Stimulated activated CD4-positive, alpha-beta T cell treated with anti-CD3 and anti-CD28 coated beads, Interleukin-4, amount 100 ng/mL, for 4 hours (primary cell): ENCODE results near the gene EIF2B5.
"Not testable (repeated sequence)": the region's sequence is repeated elsewhere in the genome, so short reads cannot be mapped to it uniquely, and the experiment has no call there.

ENCODE experiments used
- DNase-seq, 2 experiments: peaks; one replicate each; pipeline ENCODE4 v3.0.0-alpha.2; 2020

The EIF2B5 gene

DNA sequence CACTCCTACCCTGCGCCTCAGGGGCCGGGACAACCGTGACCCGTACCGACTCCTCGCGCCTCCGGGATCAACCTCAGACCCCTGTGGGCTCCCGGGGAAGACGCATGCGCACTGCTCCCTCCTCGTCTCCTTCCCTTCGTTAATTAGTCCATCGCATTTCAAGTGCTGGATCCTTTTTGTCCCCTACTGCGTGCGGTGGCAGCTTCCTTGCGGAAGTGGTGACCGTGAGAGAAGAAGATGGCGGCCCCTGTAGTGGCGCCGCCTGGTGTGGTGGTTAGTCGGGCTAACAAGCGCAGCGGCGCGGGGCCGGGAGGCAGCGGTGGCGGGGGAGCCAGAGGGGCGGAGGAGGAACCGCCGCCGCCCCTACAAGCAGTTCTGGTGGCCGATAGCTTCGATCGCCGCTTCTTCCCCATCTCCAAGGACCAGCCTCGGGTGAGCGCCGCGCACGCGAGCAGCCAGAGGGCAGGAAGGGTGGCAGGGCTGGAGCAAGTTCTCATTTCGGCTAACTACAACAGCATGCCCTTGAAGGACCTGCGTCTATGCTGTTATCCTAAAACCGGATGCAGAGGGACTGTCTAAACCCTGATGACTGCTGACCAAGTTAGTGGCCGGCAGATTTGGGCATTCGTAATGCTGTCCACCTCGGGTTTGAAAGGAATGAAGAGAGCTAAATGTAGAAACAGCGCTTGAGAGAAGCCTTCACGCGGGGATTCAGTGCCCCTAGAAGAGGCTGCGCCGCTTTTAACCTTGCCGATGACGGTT, at the start of gene EIF2B5:
TSS of gene EIF2B5 (plus strand) at position 210 of the 762 bp plus-strand sequence. CDS start at position 238, 28 bp downstream.
- peak; percentile 83 to 86 for DNase-seq

DNA sequence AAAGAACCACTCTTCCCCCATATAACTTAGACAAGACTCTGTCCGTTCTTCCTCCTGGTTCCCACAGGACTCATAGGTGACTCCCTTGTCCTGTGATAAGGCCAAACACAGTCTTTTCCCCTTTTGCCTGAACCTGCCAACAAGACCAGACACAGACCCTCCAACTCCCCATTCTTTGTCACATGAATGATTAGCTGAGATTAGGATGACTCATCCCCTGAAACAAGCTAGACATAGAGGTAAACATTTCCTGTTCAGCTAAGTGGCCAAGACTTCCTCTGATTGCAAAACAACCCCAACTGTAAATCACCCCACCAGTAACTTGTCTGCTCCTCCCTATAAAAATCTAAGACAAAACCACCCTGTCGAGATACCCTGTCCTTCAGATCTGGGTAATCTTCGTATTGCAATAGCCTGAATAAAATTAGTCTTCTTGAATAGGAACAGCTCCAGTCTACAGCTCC, 49.7 kb upstream of the EIF2B5 start:
- DNase-seq: no peak

DNA sequence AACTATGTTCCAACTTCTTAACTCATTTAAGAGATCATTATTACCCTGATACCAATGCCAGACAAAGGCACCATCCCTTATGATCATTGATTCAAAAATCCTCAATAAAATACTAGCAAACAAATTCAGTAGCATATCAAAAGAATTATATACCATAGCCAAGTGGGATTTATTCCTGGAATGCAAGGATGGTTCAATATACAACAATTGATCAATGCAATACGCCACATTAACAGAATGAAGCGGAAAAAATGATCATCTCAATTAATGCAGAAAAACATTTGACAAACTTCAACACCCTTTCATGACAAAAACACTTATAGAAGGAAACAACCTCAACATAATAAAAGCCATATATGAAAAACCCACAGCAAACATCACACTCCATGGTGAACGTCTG, 43.0 kb upstream of the EIF2B5 start:
- DNase-seq: no peak

DNA sequence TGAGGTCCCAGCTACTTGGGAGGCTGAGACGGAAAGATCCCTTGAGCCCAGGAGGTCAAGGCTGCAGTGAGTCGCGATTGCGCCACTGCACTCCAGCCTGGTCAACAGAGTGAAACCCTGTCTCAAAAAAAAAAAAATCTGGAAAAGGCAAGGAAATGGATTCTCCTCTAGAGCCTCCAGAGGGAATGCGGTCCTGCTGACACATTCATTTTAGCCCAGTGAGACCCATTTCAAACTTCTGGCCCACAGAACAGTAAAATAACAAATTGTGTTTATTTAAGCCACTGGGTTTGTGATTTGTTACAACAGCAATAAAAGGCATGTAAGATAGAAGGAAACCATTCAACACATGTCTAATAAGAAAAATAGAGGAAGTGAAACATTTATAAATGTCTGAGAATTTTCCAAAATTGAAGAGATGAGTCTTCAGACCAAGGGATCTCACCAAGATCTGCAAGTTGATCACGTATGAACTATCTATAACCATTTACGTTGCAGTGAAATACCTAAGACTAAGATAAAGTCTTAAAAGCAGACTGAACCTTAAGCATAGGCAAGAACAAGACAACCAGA, 38.3 kb upstream of the EIF2B5 start, which contains the start of gene HTR3E:
TSS of gene HTR3E (plus strand) at position 254 of the 573 bp plus-strand sequence. CDS start 466 bp downstream, outside the sequence.
- DNase-seq: no peak

DNA sequence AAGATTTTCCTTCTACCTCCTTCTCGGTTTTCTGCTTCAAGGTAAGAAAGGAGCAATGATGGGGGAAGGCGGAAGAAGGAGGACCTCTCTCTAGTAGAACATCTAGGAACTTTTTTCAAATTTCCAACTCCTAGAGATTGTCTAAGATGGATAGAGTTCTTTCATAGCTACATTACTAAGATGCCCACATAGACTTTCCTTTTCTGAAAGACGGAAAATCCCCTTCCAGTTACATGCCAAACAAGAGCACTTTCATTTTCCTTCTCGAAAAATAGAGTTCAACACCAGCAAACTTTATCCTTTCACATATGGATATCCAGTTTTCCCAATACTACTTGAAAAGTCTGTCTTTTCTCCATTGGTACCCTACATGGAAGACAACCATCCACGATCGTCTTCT, 37.6 kb upstream of the EIF2B5 start:
- no peak for DNase-seq

DNA sequence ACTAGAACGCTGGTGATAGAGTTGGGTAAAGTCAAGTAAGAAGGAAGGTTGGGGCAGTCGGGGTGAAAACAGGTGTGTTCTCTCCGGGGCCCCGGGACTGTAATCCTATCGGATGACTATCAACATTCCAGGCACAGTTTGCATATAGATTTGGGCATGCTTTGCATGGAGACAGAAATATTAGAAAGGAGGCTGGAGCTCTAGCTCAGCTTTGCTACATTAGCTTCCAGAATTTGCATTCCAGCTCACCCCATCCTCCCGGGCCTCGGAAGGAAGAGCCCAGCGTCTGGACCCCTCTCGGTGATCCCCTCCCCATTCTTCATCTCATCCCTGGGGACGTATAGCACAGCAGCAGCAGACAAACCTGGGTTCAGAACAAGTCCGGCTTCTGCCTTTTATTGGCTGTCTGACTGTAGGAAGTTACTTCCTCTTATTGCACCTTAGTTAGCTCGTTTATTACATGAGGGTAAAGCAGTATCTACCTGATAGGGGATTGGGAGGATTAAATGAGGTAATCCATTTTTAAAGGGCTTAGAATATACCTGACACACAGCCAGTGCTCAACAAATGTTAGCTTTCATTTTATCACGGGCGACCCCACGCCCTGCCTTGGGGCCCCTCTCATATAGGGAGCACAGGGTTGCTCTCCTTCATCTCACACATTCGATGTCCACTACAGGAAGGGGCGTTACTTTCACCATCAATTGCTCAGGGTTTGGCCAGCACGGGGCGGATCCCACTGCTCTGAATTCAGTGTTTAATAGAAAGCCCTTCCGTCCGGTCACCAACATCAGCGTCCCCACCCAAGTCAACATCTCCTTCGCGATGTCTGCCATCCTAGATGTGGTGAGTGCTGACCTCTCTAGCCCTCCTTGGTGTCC, 35.1 kb upstream of the EIF2B5 start:
- DNase-seq: no peak

DNA sequence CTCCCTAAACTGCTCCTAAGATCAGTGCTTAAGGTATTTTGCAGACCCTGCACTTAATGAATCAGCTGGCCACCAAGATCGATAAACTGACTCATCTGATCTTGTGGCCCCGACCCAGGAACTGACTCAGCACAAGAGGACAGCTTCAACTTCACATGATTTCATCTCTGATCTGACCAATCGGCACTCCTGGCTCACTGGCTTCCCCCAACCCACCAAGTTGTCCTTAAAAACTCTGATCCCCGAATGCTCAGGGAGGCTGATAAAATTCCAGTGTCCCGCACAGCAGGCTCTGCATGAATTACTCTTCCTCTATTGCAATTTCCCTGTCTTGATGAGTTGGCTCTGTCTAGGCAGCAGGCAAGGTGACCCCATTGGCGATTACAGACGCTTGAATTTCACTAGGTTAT, 24.8 kb upstream of the EIF2B5 start:
- DNase-seq: no peak

DNA sequence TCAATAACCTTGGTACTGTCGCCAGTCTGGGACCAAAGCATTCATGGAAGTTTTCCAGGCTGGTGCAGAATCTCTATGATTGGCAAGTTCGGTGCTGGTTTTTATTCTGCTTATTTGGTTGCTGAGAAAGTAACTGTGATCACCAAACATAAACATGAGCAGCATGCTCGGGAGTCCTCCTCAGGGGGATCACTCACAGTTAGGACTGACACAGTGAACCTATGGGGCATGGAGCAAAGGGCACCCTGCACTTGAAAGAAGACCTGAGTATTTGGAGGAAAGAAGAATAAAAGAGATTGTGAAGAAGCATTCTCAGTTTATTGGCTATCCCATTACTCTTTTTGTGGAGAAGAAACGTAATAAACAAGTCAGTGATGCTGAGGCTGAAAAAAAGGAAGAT, 19.1 kb upstream of the EIF2B5 start:
- no peak for DNase-seq

DNA sequence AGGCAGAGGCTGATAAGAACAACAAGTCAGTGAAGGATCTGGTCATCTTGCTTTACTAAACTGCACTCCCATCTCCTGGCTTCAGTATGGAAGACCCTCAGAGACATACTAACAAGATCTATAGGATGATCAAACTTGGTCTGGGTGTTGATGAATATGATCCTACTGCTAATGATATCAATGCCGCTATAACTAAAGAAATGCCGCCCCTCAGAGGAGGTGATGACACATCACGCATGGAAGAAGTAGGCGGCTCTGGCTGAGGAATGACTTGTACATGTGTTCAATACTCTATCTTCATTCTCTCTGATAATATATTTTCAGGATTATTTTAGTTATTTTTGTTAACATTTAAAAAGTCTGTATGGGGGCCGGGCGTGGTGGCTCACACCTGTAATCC, 17.5 kb upstream of the EIF2B5 start:
- DNase-seq: no peak

DNA sequence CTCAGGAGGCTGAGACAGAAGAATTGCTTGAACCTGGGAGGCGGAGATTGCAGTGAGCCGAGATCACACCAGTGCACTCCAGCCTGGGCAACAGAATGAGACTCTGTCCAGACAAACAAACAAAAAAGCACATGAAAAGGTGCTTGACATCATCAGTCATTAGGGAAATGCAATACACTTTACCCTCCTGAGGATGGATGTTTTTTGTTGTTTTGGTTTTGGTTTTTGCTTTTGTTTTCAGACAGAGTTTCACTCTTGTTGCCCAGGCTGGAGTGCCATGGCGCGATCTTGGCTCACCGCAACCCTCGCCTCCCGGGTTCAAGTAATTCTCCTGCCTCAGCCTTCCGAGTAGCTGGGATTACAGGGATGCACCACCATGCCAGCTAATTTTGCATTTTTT, 14.1 kb upstream of the EIF2B5 start:
- not testable (repeated sequence) for DNase-seq

DNA sequence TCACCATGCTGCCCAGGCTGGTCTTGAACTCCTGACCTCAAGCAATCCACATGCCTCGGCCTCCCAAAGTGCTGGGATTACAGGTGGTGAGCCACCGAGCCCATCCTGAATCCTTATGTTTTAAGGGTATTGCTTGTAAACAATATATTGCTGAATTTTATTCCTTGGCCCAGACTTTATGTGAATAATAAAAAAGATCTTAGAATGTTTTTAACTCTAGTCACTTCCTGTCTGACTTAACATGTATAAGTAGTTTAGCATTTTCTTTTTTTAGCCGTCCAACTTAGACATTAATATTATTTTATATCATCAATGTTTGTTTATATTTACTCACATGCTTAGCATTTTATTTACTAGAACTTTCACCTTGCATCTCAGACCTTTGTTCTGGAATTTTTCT, 9.2 kb upstream of the EIF2B5 start:
- no peak for DNase-seq

DNA sequence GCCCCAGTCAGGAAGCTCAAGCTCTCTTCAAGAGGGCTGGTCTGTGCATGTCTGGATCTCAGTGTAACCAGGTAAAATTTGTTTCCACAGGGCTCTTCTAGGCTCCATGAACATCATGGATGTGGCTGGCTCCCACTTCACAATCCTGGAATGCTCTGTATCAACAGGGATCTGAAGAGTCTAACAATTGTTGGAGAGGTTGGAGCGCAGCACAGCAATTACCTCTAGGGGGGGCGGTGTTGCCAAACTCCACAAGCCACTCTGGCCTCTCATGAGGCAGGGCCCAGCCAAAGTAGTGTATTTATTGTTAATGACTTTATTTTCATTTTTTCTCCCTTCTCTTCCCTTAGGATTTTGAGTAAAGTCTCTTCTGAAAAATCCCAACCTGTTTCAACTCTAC, 6.1 kb upstream of the EIF2B5 start:
- no peak for DNase-seq

DNA sequence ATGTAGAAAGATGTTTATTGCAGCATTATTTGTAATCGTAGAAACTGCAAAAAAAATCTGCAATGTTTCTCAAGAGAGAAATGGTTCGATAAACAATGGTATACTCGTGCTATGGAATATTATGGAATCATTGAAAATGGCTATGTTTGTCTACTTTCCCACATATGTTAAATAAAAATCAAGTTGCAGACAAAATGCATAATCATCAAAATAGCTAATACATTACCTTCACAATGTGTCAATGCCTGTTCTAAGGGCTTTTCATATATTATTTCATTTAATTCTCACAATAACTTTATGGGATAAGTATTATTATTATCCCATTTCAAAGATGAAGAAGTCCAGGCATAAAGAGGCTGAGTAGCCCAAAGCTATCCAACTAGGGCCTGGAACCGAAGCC, 2.2 kb upstream of the EIF2B5 start:
- no peak for DNase-seq

DNA sequence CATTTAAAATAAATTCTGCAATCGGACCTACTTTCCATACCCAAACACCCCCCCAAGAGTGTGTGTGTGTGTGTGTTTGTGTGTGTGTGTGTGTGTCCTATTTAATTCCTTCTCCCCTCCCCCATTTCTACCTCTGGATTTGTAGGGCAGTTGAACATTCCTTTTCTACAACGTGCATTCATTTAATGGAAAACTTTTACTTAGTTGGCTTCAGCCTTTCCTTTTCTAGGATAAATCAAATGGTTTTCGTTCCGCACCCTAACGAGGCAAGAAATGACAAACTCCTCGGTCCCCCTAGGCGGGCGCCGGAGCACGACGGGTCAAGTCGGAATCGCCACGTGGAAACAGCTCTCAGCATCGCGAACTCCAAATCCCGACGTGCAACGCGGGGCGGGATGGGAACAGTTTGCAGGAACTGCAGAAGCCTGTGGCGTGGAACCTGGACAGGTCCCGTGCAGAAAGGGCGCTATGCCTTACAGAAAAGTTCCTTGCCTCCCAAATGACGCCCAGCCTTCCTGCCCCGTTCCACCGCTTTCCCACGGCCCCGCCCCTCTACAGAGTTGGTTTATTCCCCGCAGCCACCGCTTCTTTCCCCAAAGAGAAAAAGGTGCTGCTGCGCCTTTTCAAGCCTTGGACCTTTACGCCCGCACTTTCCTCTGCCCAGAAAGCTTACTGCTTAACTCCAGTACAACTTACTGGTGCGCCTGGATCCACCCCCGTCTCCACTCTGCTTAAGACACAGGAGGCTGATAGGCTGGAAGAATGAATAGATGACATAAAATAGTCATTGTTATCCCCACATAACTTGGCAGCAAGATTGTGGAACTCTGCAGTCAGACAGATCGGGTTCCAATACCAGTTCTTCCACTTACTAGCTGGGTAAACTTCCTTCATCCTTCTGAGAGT, 1.1 kb upstream of the EIF2B5 start:
- peak; percentile 44 to 59 for DNase-seq

DNA sequence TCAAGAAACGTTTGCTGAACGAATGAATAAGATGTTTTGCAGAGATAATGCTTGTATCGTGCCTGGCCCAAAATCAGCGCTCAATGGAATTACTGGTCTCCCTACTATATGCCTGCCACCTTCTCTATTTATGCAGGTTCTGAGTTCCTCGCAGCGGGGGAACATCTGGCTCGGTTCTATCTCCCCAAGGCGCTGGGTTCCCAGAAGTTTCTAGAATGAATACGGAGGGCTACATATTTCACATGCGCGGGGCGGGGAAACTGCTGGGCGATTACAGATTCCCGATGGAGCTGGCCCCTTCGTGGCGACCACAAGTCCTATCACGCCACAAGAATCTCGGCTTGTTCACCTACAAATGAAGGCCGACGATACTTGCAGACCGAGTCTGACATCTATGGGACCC, 411 bp upstream of the EIF2B5 start:
- no peak for DNase-seq

DNA sequence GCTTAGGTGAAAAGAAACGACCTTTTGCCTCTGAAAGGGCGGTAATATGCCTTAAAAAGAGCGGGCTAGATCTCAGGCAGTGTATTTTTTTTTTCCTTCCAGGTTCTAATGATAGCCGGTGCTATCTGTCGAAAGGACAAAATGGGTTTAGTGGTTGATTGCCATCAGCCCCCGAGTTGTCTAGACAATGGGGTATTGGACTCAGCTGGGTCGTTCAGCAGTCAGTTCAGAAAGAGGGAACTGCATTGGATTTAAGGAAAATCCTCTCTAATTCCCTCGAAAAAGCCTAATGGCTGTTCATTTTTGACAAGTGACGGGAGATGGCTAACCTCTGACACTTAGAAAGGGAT, 728 bp downstream of the EIF2B5 start:
- DNase-seq: no peak

DNA sequence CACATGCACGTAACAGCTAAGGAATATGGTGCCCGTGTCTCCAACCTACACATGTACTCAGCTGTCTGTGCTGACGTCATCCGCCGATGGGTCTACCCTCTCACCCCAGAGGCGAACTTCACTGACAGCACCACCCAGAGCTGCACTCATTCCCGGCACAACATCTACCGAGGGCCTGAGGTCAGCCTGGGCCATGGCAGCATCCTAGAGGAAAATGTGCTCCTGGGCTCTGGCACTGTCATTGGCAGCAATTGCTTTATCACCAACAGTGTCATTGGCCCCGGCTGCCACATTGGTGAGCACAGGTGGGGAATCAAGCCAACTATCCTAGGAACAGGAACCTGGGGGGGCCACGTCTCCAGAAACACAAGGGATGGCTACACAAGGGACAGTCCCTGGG, 5.3 kb downstream of the EIF2B5 start:
- no peak for DNase-seq

DNA sequence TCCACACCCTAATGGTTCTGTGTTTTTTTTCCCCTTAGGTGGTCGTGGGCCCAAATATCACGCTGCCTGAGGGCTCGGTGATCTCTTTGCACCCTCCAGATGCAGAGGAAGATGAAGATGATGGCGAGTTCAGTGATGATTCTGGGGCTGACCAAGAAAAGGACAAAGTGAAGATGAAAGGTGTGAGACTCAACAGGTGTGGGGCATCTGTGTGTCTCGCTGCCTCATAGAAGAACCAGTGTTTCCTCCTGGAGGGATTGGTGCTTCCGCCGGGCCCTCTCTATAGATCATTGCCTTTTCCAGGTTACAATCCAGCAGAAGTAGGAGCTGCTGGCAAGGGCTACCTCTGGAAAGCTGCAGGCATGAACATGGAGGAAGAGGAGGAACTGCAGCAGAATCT, 7.0 kb downstream of the EIF2B5 start:
- DNase-seq: no peak

DNA sequence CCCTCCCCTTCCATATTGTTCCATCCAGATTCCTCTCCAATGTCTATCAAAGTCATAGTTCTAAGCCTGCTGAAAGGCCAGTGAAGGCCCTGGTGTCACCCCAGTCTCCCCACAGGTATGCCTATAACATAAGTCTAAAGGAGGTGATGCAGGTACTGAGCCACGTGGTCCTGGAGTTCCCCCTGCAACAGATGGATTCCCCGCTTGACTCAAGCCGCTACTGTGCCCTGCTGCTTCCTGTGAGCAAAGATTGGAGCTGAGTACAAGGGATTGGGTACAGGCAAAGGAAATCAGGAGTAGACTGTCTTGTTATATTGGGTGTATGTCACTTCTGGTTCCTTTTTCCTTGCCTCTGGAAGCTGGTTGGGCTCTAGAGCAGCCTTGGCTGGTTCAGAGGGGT, 8.2 kb downstream of the EIF2B5 start:
- DNase-seq: no peak

DNA sequence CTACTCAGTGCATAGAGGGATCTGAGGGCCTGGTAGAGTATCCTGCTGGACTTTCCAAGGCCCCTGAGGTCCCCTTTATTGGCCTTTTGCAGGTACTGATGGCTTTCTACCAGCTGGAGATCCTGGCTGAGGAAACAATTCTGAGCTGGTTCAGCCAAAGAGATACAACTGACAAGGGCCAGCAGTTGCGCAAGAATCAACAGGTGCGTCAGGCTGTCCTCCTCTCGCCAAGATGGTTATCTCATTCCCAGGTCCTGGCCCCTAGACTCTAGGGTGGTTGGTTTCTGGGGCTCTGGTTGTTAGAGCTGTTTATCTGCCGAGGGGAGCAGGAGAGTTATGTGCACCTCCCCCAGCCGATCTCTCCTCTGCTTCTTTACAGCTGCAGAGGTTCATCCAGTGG, 9.3 kb downstream of the EIF2B5 start:
- no peak for DNase-seq

DNA sequence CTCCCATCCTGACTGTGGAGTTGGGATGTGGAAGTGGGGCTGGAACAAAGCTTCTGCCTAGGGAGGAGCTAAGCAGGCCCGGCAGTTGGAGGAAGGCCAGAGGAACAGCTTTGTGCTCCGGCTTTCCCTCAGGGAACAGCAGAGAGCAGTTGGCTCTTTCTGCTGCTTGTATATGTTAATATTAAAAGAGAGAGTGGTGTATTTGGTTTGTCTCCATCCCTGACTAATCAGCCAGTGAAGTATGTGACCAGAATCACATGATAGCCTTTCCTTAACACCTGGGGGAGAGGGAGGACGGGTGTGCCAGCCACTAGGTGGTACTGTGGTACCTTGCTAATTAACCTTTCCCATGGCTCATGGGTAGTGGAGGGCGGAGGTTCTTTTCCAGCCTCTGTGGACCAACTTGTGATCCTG, 10.0 kb downstream of the EIF2B5 start:
- DNase-seq: peak; percentile 19 to 25

DNA sequence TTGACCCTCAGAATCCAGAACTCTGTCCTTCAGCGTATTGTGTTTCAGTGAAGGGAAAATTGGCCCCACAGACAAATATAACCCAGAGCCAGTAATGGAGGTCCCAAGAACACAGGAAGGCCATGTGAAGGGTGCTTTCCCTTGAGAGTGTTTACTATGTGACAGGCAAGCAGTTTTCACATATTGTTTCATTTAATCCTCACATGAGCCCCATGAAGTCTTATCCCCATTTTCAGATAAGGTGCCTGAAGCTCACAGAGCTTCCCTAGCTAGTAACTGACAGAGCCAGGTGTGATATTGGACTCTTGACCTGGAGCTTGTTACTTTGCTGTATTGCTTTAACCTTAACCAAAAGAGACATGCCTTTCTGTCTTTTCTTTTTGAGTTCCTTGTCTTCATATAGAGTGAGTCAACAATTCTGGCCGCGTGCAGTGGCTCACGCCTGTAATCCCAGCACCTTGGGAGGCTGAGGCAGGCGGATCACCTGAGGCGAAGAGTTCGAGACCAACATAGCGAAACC, 10.7 kb downstream of the EIF2B5 start:
- DNase-seq: no peak
